ENCODE results near the gene ONECUT1. TPM values are rescaled to one million over a fixed set of nuclear protein-coding genes. Genes with fewer than 3 reads are reported as not detected.

Gene ONECUT1
- total RNA-seq, 1 donor: not detected

DNA sequence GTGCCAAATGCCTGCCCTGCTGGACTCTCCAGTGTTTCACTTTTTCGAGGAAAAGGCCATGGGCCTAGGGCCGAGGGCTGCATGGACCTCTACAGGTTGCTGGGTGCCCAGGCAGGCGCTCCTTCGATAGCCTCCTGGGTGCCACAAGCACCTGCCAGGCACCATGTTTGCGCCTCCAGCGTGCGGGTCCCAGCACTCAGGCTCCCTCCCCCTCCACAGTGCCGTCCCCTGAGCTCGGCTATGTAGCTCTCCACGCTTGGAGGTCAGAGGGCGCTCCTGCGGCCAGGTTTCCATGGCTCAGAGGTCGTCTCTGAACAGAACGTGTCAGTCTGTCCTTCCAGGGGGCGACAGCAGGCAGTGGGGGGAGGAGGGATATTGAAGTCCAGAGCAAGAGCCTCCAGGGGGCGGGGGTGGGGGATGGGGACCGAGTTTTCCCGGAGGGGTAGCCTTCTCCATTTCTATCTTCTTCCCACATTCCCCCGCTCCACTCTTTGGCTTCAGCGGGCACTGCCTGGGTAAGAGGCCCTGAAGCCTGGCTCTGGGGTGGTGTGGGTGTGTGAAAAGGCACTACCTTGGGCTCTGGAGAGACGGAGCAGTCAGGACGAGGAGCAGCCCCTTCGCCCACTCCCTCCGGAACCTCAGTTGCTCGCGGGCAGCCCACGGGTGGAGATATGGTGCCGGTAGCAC, 3.6 kb downstream of the ONECUT1 start:
- TF ChIP-seq CTCF (IDR thresholded peaks at IDR 0.05; ENCODE audit: insufficient read depth, low read length): no peak
- no peak overlapping the region for H3K4me3 ChIP-seq (ENCODE audit: low read depth, low read length)
- DNase-seq (ENCODE audit: low read depth): no peak

DNA sequence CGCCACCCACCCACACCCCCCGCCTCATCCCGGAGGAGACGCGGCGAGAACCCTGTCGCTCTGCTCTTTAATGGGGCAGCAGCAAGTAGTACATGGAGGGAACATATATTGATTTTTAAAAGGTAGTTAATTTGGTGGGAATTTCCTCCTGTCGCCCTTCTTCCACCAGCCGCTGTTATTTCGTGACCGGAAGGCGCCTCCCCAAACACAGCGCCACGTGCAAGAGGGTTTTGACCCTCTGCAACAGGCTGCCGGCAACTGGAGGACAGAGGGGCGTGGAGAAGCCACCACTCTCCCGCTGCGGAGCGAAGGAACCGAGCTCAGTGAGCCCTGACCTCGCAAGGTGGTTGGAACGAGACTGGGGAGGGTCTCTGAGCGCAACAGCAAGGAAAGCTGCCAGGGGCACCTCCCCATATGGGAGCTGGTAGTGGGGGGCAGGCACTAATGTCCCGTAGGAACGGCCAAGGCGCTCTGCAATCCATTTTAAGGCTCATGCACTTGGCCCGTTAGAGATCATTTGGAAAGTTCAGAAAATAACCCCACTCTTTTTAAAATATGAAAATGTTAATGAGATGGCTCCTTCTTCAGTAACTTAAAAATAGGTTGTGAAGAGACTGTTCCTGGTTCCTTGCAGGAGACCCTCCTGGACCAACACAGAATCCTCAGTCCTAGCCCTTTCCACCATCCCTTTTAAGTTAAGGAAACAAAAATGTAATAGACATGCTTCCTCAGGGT, 4.3 kb downstream of the ONECUT1 start:
- DNase-seq (ENCODE audit: low read depth): no peak
- TF ChIP-seq CTCF (IDR thresholded peaks at IDR 0.05; ENCODE audit: insufficient read depth, low read length): no peak
- no peak overlapping the region for H3K4me3 ChIP-seq (ENCODE audit: low read depth, low read length)

- DNase-seq (ENCODE audit: low read depth): no peak
- no peak for TF ChIP-seq CTCF (IDR thresholded peaks at IDR 0.05; ENCODE audit: insufficient read depth, low read length)
- H3K4me3 ChIP-seq (ENCODE audit: low read depth, low read length): no peak overlapping the region
Measured at GRCh38 chr15:52784799-52785671, 5.1 kb downstream of the ONECUT1 start.

GRCh38 chr15:52783929-52784798, 6.0 kb downstream of the ONECUT1 start:
- DNase-seq (ENCODE audit: low read depth): no peak
- TF ChIP-seq CTCF (IDR thresholded peaks at IDR 0.05; ENCODE audit: insufficient read depth, low read length): no peak
- H3K4me3 ChIP-seq (ENCODE audit: low read depth, low read length): no peak overlapping the region

DNA sequence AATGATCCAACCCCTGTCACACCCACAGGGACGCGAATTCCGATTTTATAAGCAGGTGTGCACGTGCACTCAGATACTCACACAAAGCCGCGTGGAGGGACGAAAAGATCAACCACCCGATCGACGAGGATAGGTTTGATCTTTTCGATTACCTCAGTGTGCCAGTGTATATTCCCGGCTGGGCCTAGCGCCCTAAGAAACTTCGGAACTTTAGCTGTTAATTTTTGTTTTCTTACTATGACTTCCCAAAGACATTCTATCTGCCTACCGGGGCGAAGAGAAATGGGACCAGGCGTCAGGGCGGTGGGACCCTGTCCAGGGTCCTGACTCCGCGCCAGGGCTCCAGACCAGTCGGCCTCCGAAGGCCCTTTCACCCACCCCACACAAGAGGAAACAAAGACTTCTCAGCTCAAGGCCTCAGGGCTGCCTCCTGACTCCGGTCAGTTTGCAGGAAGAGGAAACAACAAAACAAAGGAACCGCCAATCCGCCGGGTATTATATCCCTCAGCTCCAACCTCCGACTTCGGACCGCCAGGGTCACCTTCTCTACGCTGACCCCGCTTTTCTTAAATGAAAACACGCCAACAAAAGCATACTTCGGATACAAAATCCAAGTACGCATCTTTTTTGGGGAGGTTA, 6.8 kb downstream of the ONECUT1 start:
- H3K4me3 ChIP-seq (ENCODE audit: low read depth, low read length): no peak overlapping the region
- TF ChIP-seq CTCF (IDR thresholded peaks at IDR 0.05; ENCODE audit: insufficient read depth, low read length): no peak
- no peak for DNase-seq (ENCODE audit: low read depth)
